WTC11 (cell line): ENCODE results near the gene CST1. TPM values are rescaled to one million over a fixed set of nuclear protein-coding genes. Genes with fewer than 3 reads are reported as not detected.
"Not testable (repeated sequence)": the region's sequence is repeated elsewhere in the genome, so short reads cannot be mapped to it uniquely, and the experiment has no call there.

ENCODE experiments used
- ATAC-seq: fragments of 200-7000 bp; cut with Tn5 transposase; 2 replicates; pipeline ENCODE4 v1.10.0; 2021; ENCODE audit warnings: mild to moderate bottlenecking, moderate library complexity
- CTCF ChIA-PET: fragments of 300-600 bp; sonication (Branson Sonifier 250); formaldehyde crosslinking; loops from one replicate; lab custom pipeline; 2021; ENCODE audit warnings: antibody characterized with exemption; lab: Charles Lee
- POLR2A ChIA-PET: fragments of 350-600 bp; sonication (Branson Sonifier 250); formaldehyde crosslinking; loops from one replicate; lab custom pipeline; 2021; ENCODE audit warnings: antibody characterized with exemption; lab: Charles Lee
- DNase-seq: peaks from one replicate; pipeline ENCODE4 v3.0.0; 2021; ENCODE audit warnings: low spot score
- H3K27ac Mint-ChIP-seq: 2 replicates; pipeline ENCODE4 v1.8.0; 2021; ENCODE audit warnings: mixed read lengths
- H3K27me3 Mint-ChIP-seq: 2 replicates; pipeline ENCODE4 v1.8.0; 2021; ENCODE audit warnings: low read depth, mild to moderate bottlenecking, moderate library complexity, mixed read lengths
- H3K36me3 Mint-ChIP-seq: 2 replicates; pipeline ENCODE4 v1.8.0; 2021; ENCODE audit warnings: mixed read lengths
- H3K4me1 Mint-ChIP-seq: 2 replicates; pipeline ENCODE4 v1.8.0; 2022; ENCODE audit warnings: mixed read lengths
- H3K4me3 Mint-ChIP-seq: 2 replicates; pipeline ENCODE4 v1.8.0; 2021; ENCODE audit warnings: mild to moderate bottlenecking, moderate library complexity, mixed read lengths
- H3K9me3 Mint-ChIP-seq: 2 replicates; pipeline ENCODE4 v1.8.0; 2021; ENCODE audit warnings: mixed read lengths
- ARID4B ChIP-seq: sonication (generic); formaldehyde crosslinking; IDR thresholded peaks from 2 replicates; pipeline ENCODE4 v1.8.0; 2023; ENCODE audit warnings: missing genetic modification reagents, mild to moderate bottlenecking, borderline replicate concordance
- ATF2 ChIP-seq: sonication (generic); formaldehyde crosslinking; IDR thresholded peaks from 2 replicates; pipeline ENCODE4 v1.8.1; 2022; ENCODE audit warnings: low read depth, missing genetic modification reagents, borderline replicate concordance
- CDX4 ChIP-seq: fragments of 250-450 bp; sonication (Bioruptor Pico); IDR thresholded peaks from 2 replicates; pipeline ENCODE4 v1.9.0; 2021; ENCODE audit warnings: moderate library complexity, mild to moderate bottlenecking, inconsistent platforms, borderline replicate concordance
- ESRRA ChIP-seq: sonication (generic); formaldehyde crosslinking; IDR thresholded peaks from 2 replicates; pipeline ENCODE4 v1.8.1; 2022; ENCODE audit warnings: mild to moderate bottlenecking, missing genetic modification reagents, borderline replicate concordance
- FOXP1 ChIP-seq: sonication (generic); formaldehyde crosslinking; IDR thresholded peaks from 2 replicates; pipeline ENCODE4 v1.8.0; 2022; ENCODE audit warnings: missing genetic modification reagents, mild to moderate bottlenecking, moderate library complexity, borderline replicate concordance
- GTF2I ChIP-seq: fragments of 250-450 bp; sonication (Bioruptor Pico); conservative IDR thresholded peaks from 2 replicates; pipeline ENCODE4 v1.4.0; 2021; ENCODE audit warnings: mild to moderate bottlenecking
- KAT7 ChIP-seq: sonication (generic); formaldehyde crosslinking; IDR thresholded peaks from 2 replicates; pipeline ENCODE4 v1.8.1; 2023; ENCODE audit warnings: missing genetic modification reagents, mild to moderate bottlenecking, borderline replicate concordance
- MAX ChIP-seq: sonication (generic); formaldehyde crosslinking; IDR thresholded peaks from 2 replicates; pipeline ENCODE4 v1.8.0; 2022; ENCODE audit warnings: mild to moderate bottlenecking, missing genetic modification reagents
- NR1H2 ChIP-seq: sonication (generic); formaldehyde crosslinking; IDR thresholded peaks from 2 replicates; pipeline ENCODE4 v1.9.0; 2021; ENCODE audit warnings: mild to moderate bottlenecking, moderate library complexity, missing genetic modification reagents
- SMAD4 ChIP-seq: sonication (generic); formaldehyde crosslinking; IDR thresholded peaks from 2 replicates; pipeline ENCODE4 v1.8.0; 2022; ENCODE audit warnings: mild to moderate bottlenecking, missing genetic modification reagents
- TEAD1 ChIP-seq: sonication (generic); formaldehyde crosslinking; IDR thresholded peaks from 2 replicates; pipeline ENCODE4 v1.8.0; 2022; ENCODE audit warnings: mild to moderate bottlenecking, missing genetic modification reagents
- TEAD4 ChIP-seq: sonication (generic); formaldehyde crosslinking; IDR thresholded peaks from 2 replicates; pipeline ENCODE4 v1.8.0; 2022; ENCODE audit warnings: mild to moderate bottlenecking, missing genetic modification reagents
- USF2 ChIP-seq: sonication (generic); formaldehyde crosslinking; IDR thresholded peaks from 2 replicates; pipeline ENCODE4 v1.8.1; 2023; ENCODE audit warnings: mild to moderate bottlenecking, missing genetic modification reagents, moderate library complexity
- ZBTB43 ChIP-seq: sonication (generic); formaldehyde crosslinking; IDR thresholded peaks from 2 replicates; pipeline ENCODE4 v1.8.1; 2023; ENCODE audit warnings: mild to moderate bottlenecking, missing genetic modification reagents
- total RNA-seq: library from RNA; stranded (reverse); gene quantifications from 3 replicates; pipeline ENCODE4 v1.2.3, GENCODE V29; 2021

Gene CST1
- total RNA-seq, 1 experiment from 2014 or later, result 4.5 TPM

GRCh38 chr20:23764630-23765029 is 13.9 kb upstream of the CST1 start:
- DNase-seq, H3K4me3 Mint-ChIP-seq, ATAC-seq, H3K9me3 Mint-ChIP-seq, POLR2A ChIA-PET, H3K36me3 Mint-ChIP-seq: not testable (repeated sequence)
- TF ChIP-seq TEAD1 (CRISPR knock-in tag), result peak; percentile 30; the same call in 1 of the 2 replicates
- Mint-ChIP-seq H3K27ac (peak overlapping the region; percentile 1; the same call in 1 of the 2 replicates), H3K4me1 (peaks cover 53% of the 10 kb centered on the region), H3K27me3 (peaks cover 87% of the 10 kb centered on the region)
- CTCF ChIA-PET, result interaction anchor here (1.0 kb wide), 1 partner anchor 18 kb away, joined by 3 read pairs; no protein-coding TSS in a partner anchor

- H3K4me1 Mint-ChIP-seq, result peaks cover 62% of the 10 kb centered on the region
- H3K4me3 Mint-ChIP-seq, result no peak overlapping the region
- H3K9me3 Mint-ChIP-seq, result no peaks in the 10 kb centered on the region
- no peak for ATAC-seq
- H3K27me3 Mint-ChIP-seq, result peaks cover 88% of the 10 kb centered on the region
- TF ChIP-seq CDX4 (CRISPR knock-in tag), result no peak
- TF ChIP-seq MAX (CRISPR knock-in tag), result no peak
- TF ChIP-seq GTF2I (CRISPR knock-in tag), result no peak
- TF ChIP-seq ATF2 (CRISPR knock-in tag), result no peak
- TF ChIP-seq ARID4B (CRISPR knock-in tag), result no peak
- TF ChIP-seq TEAD4 (CRISPR knock-in tag), result no peak
- TF ChIP-seq FOXP1, result no peak
- no peak for TF ChIP-seq ZBTB43
- TF ChIP-seq USF2, result no peak
- TF ChIP-seq SMAD4 (CRISPR knock-in tag), result no peak
- TF ChIP-seq KAT7 (CRISPR knock-in tag), result no peak
- no peak for TF ChIP-seq NR1H2
- no peak for TF ChIP-seq ESRRA
- DNase-seq, result no peak
- POLR2A ChIA-PET, result no interaction called here
- no peak overlapping the region for H3K27ac Mint-ChIP-seq
- no peaks in the 10 kb centered on the region for H3K36me3 Mint-ChIP-seq
- CTCF ChIA-PET, result no interaction called here
Observed at GRCh38 chr20:23763345-23763744, 12.6 kb upstream of the CST1 start.
